ENCODE results near the gene LMAN1L.

DNA sequence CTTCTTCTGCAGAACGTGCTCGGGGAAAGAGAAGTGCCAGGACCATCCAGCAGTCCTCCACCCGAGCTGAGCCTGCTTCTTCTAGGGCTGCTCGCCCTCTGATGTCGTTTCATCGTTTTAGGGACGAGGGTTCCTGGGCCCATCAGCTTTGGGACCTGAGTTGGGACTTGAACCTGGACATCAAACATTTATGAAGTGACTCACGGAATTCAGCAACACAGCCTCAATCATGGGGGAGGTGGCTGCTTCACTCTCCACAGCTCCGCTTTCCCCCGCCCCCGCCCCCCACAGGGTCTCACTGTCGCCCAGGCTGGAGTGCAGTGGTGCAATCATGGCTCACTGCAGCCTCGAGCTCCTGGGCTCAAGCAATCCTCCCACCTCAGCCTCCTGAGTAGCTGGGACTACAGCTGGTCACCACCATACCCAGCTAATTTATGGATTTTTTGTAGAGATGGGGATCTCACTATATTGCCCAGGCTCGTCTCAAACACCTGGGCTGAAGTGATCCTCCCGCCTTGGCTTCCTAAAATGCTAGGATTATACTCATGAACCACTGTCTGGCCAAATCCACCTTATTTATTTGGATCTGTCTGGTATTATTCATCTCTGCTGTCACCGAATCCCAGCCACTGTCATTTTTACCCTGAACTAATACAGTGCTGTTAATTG, 61.3 kb downstream of the LMAN1L start:
- TF ChIP-seq, protein P1, sequence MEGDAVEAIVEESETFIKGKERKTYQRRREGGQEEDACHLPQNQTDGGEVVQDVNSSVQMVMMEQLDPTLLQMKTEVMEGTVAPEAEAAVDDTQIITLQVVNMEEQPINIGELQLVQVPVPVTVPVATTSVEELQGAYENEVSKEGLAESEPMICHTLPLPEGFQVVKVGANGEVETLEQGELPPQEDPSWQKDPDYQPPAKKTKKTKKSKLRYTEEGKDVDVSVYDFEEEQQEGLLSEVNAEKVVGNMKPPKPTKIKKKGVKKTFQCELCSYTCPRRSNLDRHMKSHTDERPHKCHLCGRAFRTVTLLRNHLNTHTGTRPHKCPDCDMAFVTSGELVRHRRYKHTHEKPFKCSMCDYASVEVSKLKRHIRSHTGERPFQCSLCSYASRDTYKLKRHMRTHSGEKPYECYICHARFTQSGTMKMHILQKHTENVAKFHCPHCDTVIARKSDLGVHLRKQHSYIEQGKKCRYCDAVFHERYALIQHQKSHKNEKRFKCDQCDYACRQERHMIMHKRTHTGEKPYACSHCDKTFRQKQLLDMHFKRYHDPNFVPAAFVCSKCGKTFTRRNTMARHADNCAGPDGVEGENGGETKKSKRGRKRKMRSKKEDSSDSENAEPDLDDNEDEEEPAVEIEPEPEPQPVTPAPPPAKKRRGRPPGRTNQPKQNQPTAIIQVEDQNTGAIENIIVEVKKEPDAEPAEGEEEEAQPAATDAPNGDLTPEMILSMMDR (IDR thresholded peaks at IDR 0.05) = peak in 1 of 7 experiments; percentile 5
- no peak for TF ChIP-seq POLR2A (IDR thresholded peaks at IDR 0.05)
